DOHH2 (cell line): Measurements from ENCODE around the gene SRPX.

ENCODE experiments used
- H3F3A ChIP-seq: fragments of 200-600 bp; sonication (generic), shearing (Covaris generic); 2 replicates; pipeline ENCODE4 v1.6.0; 2016; ENCODE audit warnings: antibody characterized with exemption, mild to moderate bottlenecking; ENCODE audit not compliant: control insufficient read depth, insufficient read depth
- H3K27ac ChIP-seq: fragments of 200-600 bp; sonication (generic); 2 replicates; pipeline ENCODE4 v1.5.1; 2014; ENCODE audit warnings: low read depth, mild to moderate bottlenecking, low read length, moderate library complexity
- H3K27me3 ChIP-seq: fragments of 200-600 bp; sonication (generic); 2 replicates; pipeline ENCODE4 v1.6.1; 2014; ENCODE audit warnings: mild to moderate bottlenecking, low read length, mixed read lengths; ENCODE audit not compliant: control insufficient read depth
- H3K36me3 ChIP-seq: fragments of 200-600 bp; sonication (generic); 2 replicates; pipeline ENCODE4 v1.6.1; 2014; ENCODE audit warnings: mild to moderate bottlenecking, low read length, moderate library complexity, mixed read lengths; ENCODE audit not compliant: control insufficient read depth
- H3K4me1 ChIP-seq: fragments of 200-600 bp; sonication (generic); 2 replicates; pipeline ENCODE4 v1.6.1; 2014; ENCODE audit warnings: mild to moderate bottlenecking, low read length, mixed read lengths; ENCODE audit not compliant: control insufficient read depth
- H3K4me2 ChIP-seq: fragments of 200-600 bp; sonication (generic); 2 replicates; pipeline ENCODE4 v1.6.0; 2014; ENCODE audit warnings: mild to moderate bottlenecking, low read length, moderate library complexity
- H3K4me3 ChIP-seq: fragments of 200-600 bp; sonication (generic); 2 replicates; pipeline ENCODE4 v1.5.1; 2014; ENCODE audit warnings: mild to moderate bottlenecking, low read length, mixed read lengths
- H3K79me2 ChIP-seq: fragments of 200-600 bp; sonication (generic); 2 replicates; pipeline ENCODE4 v1.6.1; 2014; ENCODE audit warnings: mild to moderate bottlenecking, low read length, mixed read lengths; ENCODE audit not compliant: control insufficient read depth
- H3K9me2 ChIP-seq: fragments of 200-600 bp; sonication (generic); replicated peaks from 2 replicates; pipeline ENCODE4 v1.6.1; 2014; ENCODE audit warnings: mild to moderate bottlenecking, low read length, mixed read lengths; ENCODE audit not compliant: control insufficient read depth
- H3K9me3 ChIP-seq: fragments of 200-600 bp; sonication (generic); 2 replicates; pipeline ENCODE4 v1.6.1; 2014; ENCODE audit warnings: antibody characterized with exemption, low read length, mixed read lengths; ENCODE audit not compliant: control insufficient read depth, insufficient read depth
- H4K20me1 ChIP-seq: fragments of 200-600 bp; sonication (generic); 2 replicates; pipeline ENCODE4 v1.6.0; 2014; ENCODE audit warnings: low read depth, mild to moderate bottlenecking, antibody characterized with exemption, low read length, moderate library complexity; ENCODE audit not compliant: control insufficient read depth, insufficient read depth
- EZH2phosphoT487 ChIP-seq: fragments of 200-600 bp; sonication (generic); IDR thresholded peaks from 2 replicates; pipeline ENCODE4 v1.6.1; 2017; ENCODE audit warnings: borderline replicate concordance, mild to moderate bottlenecking, antibody characterized with exemption, low read length, moderate library complexity, mixed read lengths
- TF ChIP-seq, protein P1 (sequence below): fragments of 200-600 bp; sonication (generic); IDR thresholded peaks from one replicate; pipeline ENCODE4 v1.5.1; 2014; ENCODE audit warnings: antibody characterized with exemption, mild to moderate bottlenecking, low read depth, low read length; ENCODE audit not compliant: poor library complexity, severe bottlenecking

SRPX gene

DNA sequence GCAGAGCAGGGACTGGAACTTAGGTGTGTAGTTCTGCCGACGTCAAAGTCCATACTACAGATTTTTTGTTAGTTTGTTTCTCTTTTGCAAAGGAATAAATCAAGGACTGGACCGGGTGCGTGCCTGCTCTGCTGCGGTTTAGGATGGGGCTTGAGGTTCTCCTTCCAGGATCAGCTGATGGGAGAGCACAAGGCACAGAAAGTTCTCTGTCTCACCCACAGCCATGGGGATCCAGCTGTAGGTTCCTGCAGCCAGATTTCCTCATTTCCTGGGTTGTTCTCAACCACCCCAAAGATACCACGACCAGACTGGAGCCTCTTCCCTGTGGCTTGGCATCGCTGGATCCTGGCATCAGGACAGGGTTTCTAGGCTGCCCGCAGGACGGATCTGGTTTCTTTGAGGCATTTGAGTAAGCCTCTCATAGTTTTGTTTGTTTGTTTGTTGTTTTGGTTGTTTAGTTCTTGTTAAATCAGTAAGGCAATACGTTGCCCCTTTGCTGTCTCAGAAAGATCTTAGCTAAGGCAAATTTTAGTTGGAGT is 789 bp upstream of the SRPX start:
- Histone ChIP-seq H3K4me2 (no peak overlapping the region), H3K4me3 (no peak overlapping the region), H3K79me2 (no peaks in the 10 kb centered on the region), H3K36me3 (no peaks in the 10 kb centered on the region), H3K9me3 (no peaks in the 10 kb centered on the region), H3K4me1 (no peaks in the 10 kb centered on the region), H4K20me1 (no peaks in the 10 kb centered on the region), H3K9me2 (no peaks in the 10 kb centered on the region), H3K27ac (no peak overlapping the region), H3F3A (no peaks in the 10 kb centered on the region), H3K27me3 (no peaks in the 10 kb centered on the region)
- TF ChIP-seq, protein P1, sequence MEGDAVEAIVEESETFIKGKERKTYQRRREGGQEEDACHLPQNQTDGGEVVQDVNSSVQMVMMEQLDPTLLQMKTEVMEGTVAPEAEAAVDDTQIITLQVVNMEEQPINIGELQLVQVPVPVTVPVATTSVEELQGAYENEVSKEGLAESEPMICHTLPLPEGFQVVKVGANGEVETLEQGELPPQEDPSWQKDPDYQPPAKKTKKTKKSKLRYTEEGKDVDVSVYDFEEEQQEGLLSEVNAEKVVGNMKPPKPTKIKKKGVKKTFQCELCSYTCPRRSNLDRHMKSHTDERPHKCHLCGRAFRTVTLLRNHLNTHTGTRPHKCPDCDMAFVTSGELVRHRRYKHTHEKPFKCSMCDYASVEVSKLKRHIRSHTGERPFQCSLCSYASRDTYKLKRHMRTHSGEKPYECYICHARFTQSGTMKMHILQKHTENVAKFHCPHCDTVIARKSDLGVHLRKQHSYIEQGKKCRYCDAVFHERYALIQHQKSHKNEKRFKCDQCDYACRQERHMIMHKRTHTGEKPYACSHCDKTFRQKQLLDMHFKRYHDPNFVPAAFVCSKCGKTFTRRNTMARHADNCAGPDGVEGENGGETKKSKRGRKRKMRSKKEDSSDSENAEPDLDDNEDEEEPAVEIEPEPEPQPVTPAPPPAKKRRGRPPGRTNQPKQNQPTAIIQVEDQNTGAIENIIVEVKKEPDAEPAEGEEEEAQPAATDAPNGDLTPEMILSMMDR: no peak
- no peak for TF ChIP-seq EZH2phosphoT487

DNA sequence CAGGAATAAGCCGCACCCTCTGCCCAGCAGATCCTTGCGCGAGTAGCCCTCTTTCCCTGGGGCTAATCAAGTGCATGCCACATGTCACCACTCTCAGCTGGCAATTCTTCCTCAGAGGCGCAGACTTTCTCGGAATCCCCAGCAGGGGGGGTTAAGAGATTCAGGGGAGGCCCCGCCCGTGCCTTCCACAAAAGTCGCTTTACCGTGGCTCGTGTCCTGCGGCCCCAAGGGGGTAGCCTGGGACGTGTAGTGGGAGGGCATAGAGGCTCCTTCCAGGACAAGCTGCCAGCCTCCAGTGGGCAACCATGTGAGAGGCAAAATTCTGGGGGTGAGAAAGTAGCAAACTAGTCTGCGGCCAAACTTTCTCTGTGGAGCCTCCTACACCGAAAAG is 652 bp downstream of the SRPX start:
- H3K4me2 ChIP-seq: no peak overlapping the region
- H3K27ac ChIP-seq: no peak overlapping the region
- no peaks in the 10 kb centered on the region for H3K79me2 ChIP-seq
- no peaks in the 10 kb centered on the region for H3K27me3 ChIP-seq
- H4K20me1 ChIP-seq: no peaks in the 10 kb centered on the region
- no peaks in the 10 kb centered on the region for H3F3A ChIP-seq
- no peaks in the 10 kb centered on the region for H3K9me2 ChIP-seq
- H3K9me3 ChIP-seq: no peaks in the 10 kb centered on the region
- H3K36me3 ChIP-seq: no peaks in the 10 kb centered on the region
- no peaks in the 10 kb centered on the region for H3K4me1 ChIP-seq
- no peak overlapping the region for H3K4me3 ChIP-seq
- no peak for TF ChIP-seq EZH2phosphoT487
- TF ChIP-seq, protein P1: no peak

DNA sequence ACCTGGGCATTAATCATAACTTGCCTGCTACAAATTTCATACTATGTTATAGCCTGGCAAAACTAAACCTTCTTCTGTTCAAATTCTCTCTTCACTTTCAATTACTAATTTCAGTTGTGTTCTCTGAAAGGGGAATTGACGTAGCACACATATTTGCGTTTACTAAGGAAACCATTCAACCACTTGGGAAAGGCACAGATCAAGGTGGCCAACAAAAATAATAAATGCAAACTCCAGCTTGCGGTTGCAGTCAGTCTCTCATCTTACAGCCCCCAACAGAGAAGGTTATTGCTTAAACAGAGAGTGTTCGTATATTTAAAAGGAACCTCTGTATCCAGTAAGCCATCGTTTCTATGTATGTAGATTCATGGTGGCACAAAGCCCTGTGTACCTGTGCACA is 4.0 kb downstream of the SRPX start:
- Histone ChIP-seq H3K79me2 (no peaks in the 10 kb centered on the region), H3K27me3 (no peaks in the 10 kb centered on the region), H3K9me2 (no peaks in the 10 kb centered on the region), H3K4me1 (no peaks in the 10 kb centered on the region), H4K20me1 (no peaks in the 10 kb centered on the region), H3F3A (no peaks in the 10 kb centered on the region), H3K9me3 (no peaks in the 10 kb centered on the region), H3K4me3 (no peak overlapping the region), H3K36me3 (no peaks in the 10 kb centered on the region), H3K4me2 (no peak overlapping the region), H3K27ac (no peak overlapping the region)
- TF ChIP-seq, protein P1: no peak
- no peak for TF ChIP-seq EZH2phosphoT487
